BE2C (cell line): ENCODE results near the gene NAA15.

Experiments
- DNase-seq: peaks from one replicate; pipeline ENCODE4 v3.0.0-alpha.2; 2020
- H3K27me3 ChIP-seq: fragments of 250-450 bp; sonication (Bioruptor Pico); 2 replicates; pipeline ENCODE4 v1.5.1; 2020; ENCODE audit warnings: mild to moderate bottlenecking
- H3K36me3 ChIP-seq: fragments of 250-450 bp; sonication (Bioruptor Pico); 2 replicates; pipeline ENCODE4 v1.5.1; 2020; ENCODE audit warnings: mild to moderate bottlenecking
- H3K4me1 ChIP-seq: fragments of 250-450 bp; sonication (Bioruptor Pico); 2 replicates; pipeline ENCODE4 v1.5.1; 2020
- H3K4me3 ChIP-seq: 2 replicates; pipeline ENCODE4 v1.5.1; 2011; ENCODE audit warnings: low read depth, low read length
- H3K9me3 ChIP-seq: fragments of 250-450 bp; sonication (Bioruptor Pico); 2 replicates; pipeline ENCODE4 v1.5.1; 2020
- CTCF ChIP-seq: IDR thresholded peaks from 2 replicates; pipeline ENCODE4 v1.5.1; 2012; ENCODE audit warnings: mild to moderate bottlenecking, low read depth, low read length

NAA15 gene

GRCh38 chr4:139391731-139392130 lies 90.4 kb downstream of the NAA15 start:
- no peak for DNase-seq
- H3K4me1 ChIP-seq: no peaks in the 10 kb centered on the region
- TF ChIP-seq CTCF: no peak
- no peaks in the 10 kb centered on the region; the same call in 1 of the 2 replicates for H3K27me3 ChIP-seq
- H3K9me3 ChIP-seq: no peaks in the 10 kb centered on the region
- no peak overlapping the region for H3K4me3 ChIP-seq
- peaks cover 68% of the 10 kb centered on the region for H3K36me3 ChIP-seq

- Histone ChIP-seq H3K36me3 (peaks cover 59% of the 10 kb centered on the region), H3K27me3 (no peaks in the 10 kb centered on the region; the same call in 1 of the 2 replicates), H3K4me1 (no peaks in the 10 kb centered on the region), H3K9me3 (no peaks in the 10 kb centered on the region), H3K4me3 (no peak overlapping the region)
- TF ChIP-seq CTCF: no peak
- no peak for DNase-seq
Measured at GRCh38 chr4:139392797-139393196, 91.5 kb downstream of the NAA15 start.

DNA sequence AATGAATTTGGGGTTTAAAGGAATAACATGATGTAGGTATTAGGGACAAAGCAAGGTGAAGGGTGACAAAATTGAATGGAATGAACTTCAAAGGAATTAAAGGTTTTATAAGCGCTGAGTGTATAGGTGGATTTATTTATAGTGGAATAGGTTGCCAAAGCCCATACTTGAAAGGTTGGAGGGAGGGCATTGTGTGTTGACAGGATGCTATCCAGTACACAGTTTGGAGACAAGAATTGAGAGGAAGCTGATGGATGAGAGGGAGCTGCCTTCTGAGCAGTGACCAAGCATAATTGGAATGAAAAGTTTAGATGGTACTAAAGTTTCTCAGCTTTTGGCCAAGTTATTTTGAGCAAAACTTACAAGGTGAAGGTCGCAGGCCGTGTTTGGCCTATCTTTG lies 100.1 kb downstream of the NAA15 start:
- Histone ChIP-seq H3K36me3 (no peaks in the 10 kb centered on the region; the same call in 1 of the 2 replicates), H3K9me3 (no peaks in the 10 kb centered on the region), H3K27me3 (no peaks in the 10 kb centered on the region), H3K4me1 (no peaks in the 10 kb centered on the region), H3K4me3 (no peak overlapping the region)
- TF ChIP-seq CTCF: no peak
- DNase-seq: no peak

DNA sequence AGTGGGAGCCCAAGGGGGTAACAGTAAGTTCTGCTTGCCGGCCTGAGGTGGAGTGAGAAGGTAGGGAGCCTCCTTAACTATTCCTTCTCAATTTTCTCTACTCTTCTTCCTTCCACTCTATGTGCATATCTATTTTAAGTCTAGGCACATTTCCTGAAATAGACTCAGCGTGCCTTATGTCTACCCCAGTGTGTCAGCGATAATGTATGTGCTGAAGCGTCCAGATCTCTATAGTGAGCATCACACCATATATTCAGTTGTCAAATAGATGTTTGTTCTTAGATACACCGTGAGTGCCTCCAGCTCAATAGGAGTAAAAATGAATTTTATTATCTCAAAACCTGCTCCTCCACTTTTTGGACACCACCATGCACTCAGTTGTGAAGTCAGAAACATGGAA lies 101.1 kb downstream of the NAA15 start:
- DNase-seq: no peak
- no peak for TF ChIP-seq CTCF

GRCh38 chr4:139403462-139403861 lies 102.2 kb downstream of the NAA15 start:
- no peak for DNase-seq
- H3K36me3 ChIP-seq: no peaks in the 10 kb centered on the region; the same call in 1 of the 2 replicates
- no peaks in the 10 kb centered on the region for H3K27me3 ChIP-seq
- TF ChIP-seq CTCF: peak; percentile 7; the same call in 1 of the 2 replicates
- H3K9me3 ChIP-seq: no peaks in the 10 kb centered on the region
- H3K4me1 ChIP-seq: no peaks in the 10 kb centered on the region
- H3K4me3 ChIP-seq: no peak overlapping the region

More for the DNA sequence above, 101.1 kb downstream of the NAA15 start:
- Histone ChIP-seq H3K27me3 (no peaks in the 10 kb centered on the region), H3K9me3 (no peaks in the 10 kb centered on the region), H3K36me3 (no peaks in the 10 kb centered on the region; the same call in 1 of the 2 replicates), H3K4me1 (no peaks in the 10 kb centered on the region), H3K4me3 (no peak overlapping the region)

- H3K9me3 ChIP-seq: no peaks in the 10 kb centered on the region
- H3K4me3 ChIP-seq: no peak overlapping the region
- no peaks in the 10 kb centered on the region for H3K36me3 ChIP-seq
- H3K27me3 ChIP-seq: no peaks in the 10 kb centered on the region
- H3K4me1 ChIP-seq: no peaks in the 10 kb centered on the region
- DNase-seq: no peak
- no peak for TF ChIP-seq CTCF
Measured at GRCh38 chr4:139410312-139410711, 109.0 kb downstream of the NAA15 start.
